HAP-1 (cell line): ENCODE data around the gene DUS2.
A peak's percentile ranks its signal among the peaks of the same experiment; 100 is the strongest.
"Not testable (repeated sequence)": the region's sequence is repeated elsewhere in the genome, so short reads cannot be mapped to it uniquely, and the experiment has no call there.

ENCODE experiments used
- DNase-seq, 2 experiments: peaks; one replicate each; pipeline ENCODE4 v3.0.0-alpha.2; 2016 to 2020; ENCODE audit warnings: low spot score in 2 of 2
- H3K27me3 ChIP-seq: fragments of 250-450 bp; sonication (Bioruptor Pico); 2 replicates; pipeline ENCODE4 v1.5.1; 2020; ENCODE audit warnings: low read depth, mild to moderate bottlenecking, moderate library complexity
- H3K36me3 ChIP-seq: fragments of 250-450 bp; sonication (Bioruptor Pico); replicated peaks from 2 replicates; pipeline ENCODE4 v1.5.1; 2020; ENCODE audit warnings: mild to moderate bottlenecking
- H3K4me1 ChIP-seq: fragments of 250-450 bp; sonication (Bioruptor Pico); 2 replicates; pipeline ENCODE4 v1.5.1; 2020; ENCODE audit warnings: mild to moderate bottlenecking
- H3K4me3 ChIP-seq: fragments of 250-450 bp; sonication (Bioruptor Pico); 2 replicates; pipeline ENCODE4 v1.5.1; 2020; ENCODE audit warnings: mild to moderate bottlenecking, moderate library complexity
- H3K9me3 ChIP-seq: fragments of 250-450 bp; sonication (Bioruptor Pico); 2 replicates; pipeline ENCODE4 v1.5.1; 2020; ENCODE audit warnings: mild to moderate bottlenecking, moderate library complexity
- in situ Hi-C: fragments of 300-500 bp; cut with MboI; formaldehyde crosslinking; loops from 3 replicates; pipeline ENCODE4 v1.14.3; 2020; ENCODE audit warnings: low sequenced_read_pairs, inconsistent platforms, mixed read lengths

DUS2 gene

GRCh38 chr16:67992661-67993206 lies 30.4 kb upstream of the DUS2 start:
- no peaks in the 10 kb centered on the region for H3K27me3 ChIP-seq
- H3K36me3 ChIP-seq = no peaks in the 10 kb centered on the region
- in situ Hi-C loops = no loop called here
- DNase-seq = no peak
- H3K4me1 ChIP-seq = peaks cover 9% of the 10 kb centered on the region
- no peaks in the 10 kb centered on the region for H3K9me3 ChIP-seq
- H3K4me3 ChIP-seq = no peak overlapping the region

DNA sequence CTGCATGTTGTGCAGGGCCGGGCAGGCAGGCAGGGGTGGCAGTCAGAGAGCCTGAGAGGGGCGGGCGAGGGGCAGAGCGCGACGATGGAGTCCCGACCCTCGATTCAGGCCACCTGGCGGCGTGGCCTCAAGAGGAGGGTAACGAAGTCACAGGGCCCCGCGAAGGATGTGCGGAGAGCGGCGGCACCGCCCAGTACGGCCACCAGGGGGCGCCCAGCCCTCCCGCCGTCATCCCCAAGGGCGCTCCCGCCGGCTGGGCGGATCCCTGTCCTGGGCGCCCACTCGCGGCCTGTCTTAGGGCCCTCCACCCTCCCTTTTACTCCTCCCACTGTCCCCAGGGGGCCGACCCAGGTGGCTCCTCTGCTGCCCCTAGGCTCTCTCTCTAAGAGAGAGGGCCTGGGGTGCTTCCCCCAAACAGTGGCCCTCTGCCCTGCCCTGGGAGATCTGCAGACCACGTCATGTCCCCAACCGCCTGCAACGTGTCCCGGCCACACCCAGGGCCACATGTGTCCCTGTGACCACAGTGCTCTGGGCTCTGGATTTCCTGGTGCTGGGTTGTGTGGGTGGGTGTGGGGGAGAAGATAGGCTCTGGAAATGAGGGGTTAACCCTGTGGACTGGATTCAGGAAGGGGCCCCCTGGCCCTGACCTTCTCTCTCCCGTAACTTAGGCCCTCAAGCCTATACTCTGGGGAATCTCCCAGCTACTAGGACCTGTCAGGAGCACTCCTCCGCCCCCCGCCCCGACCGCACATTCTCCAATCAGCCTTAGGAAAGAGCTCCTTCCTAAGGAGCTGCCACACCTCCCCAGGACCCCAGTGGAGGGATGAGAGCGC lies 29.7 kb upstream of the DUS2 start:
- peak; percentile 74 to 89 for DNase-seq
- Histone ChIP-seq H3K4me3 (no peak overlapping the region), H3K9me3 (no peaks in the 10 kb centered on the region), H3K27me3 (no peaks in the 10 kb centered on the region), H3K36me3 (no peaks in the 10 kb centered on the region), H3K4me1 (peaks cover 9% of the 10 kb centered on the region)
- in situ Hi-C loops = no loop called here

GRCh38 chr16:67994040-67994408 lies 29.1 kb upstream of the DUS2 start:
- H3K4me1 ChIP-seq, H3K27me3 ChIP-seq, H3K9me3 ChIP-seq, H3K36me3 ChIP-seq, H3K4me3 ChIP-seq, in situ Hi-C loops, DNase-seq: not testable (repeated sequence)

DNA sequence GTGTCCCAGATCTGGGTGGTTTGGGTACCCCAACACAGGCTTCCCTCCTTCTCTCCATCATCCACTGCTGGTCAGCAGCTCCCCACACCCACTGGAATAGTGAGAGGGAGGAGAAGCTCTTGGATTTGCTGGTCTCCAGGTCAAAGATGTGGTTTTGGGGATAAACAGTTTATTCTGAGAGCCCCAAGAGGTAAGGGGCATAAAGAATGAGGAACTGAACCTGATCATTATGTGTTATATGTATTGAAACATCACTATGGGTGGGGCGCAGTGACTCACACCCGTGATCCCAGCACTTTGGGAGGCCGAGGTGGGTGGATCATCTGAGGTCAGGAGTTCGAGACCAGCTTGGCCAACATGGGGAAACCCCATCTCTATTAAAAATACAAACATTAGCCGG lies 27.7 kb upstream of the DUS2 start:
- no peak for DNase-seq
- H3K36me3 ChIP-seq = no peaks in the 10 kb centered on the region
- no peaks in the 10 kb centered on the region for H3K9me3 ChIP-seq
- no peaks in the 10 kb centered on the region for H3K27me3 ChIP-seq
- H3K4me1 ChIP-seq = peaks cover 9% of the 10 kb centered on the region
- H3K4me3 ChIP-seq = no peak overlapping the region
- in situ Hi-C loops = no loop called here

DNA sequence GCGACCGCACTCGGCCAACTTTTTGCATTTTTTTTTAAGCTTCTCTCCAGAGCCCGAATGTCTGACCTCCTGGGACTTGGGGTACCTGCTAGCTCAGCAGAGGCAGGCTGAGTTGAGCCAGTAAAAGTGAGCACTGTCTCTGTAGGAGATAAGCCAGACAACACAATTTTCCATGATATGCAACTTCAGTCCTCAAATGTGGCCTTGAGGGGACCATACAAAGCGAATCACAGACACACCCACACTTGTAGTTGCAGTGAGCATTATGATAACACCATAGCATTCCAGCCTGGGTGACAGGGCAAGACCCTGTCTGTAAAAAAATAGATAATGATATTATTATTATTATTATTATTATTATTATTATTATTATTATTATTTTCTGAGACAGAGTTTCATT lies 26.4 kb upstream of the DUS2 start:
- Histone ChIP-seq H3K27me3 (no peaks in the 10 kb centered on the region), H3K36me3 (no peaks in the 10 kb centered on the region), H3K9me3 (no peaks in the 10 kb centered on the region), H3K4me1 (peaks cover 9% of the 10 kb centered on the region), H3K4me3 (no peak overlapping the region)
- in situ Hi-C loops = no loop called here
- no peak for DNase-seq

DNA sequence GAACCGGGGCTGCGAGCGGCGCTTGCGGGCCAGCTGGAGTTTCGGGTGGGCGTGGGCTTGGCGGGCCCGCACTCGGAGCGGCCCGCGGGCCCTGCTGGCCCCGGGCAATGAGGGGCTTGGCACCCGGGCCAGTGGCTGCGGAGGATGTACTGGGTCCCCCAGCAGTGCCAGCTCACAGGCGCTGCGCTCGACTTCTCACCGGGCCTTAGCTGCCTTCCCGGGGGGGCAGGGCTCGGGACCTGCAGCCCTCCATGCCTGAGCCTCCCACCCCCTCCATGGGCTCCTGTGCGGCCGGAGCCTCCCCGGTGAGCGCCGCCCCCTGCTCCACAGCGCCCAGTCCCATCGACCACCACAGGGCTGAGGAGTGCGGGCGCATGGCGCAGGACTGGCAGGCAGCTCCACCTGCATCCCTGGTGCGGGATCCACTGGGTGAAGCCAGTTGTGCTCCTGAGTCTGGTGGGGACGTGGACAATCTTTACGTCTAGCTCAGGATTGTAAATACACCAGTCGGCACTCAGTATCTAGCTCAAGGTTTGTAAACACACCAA lies 24.8 kb upstream of the DUS2 start:
- DNase-seq, H3K4me3 ChIP-seq, in situ Hi-C loops, H3K27me3 ChIP-seq, H3K4me1 ChIP-seq, H3K36me3 ChIP-seq, H3K9me3 ChIP-seq: not testable (repeated sequence)

DNA sequence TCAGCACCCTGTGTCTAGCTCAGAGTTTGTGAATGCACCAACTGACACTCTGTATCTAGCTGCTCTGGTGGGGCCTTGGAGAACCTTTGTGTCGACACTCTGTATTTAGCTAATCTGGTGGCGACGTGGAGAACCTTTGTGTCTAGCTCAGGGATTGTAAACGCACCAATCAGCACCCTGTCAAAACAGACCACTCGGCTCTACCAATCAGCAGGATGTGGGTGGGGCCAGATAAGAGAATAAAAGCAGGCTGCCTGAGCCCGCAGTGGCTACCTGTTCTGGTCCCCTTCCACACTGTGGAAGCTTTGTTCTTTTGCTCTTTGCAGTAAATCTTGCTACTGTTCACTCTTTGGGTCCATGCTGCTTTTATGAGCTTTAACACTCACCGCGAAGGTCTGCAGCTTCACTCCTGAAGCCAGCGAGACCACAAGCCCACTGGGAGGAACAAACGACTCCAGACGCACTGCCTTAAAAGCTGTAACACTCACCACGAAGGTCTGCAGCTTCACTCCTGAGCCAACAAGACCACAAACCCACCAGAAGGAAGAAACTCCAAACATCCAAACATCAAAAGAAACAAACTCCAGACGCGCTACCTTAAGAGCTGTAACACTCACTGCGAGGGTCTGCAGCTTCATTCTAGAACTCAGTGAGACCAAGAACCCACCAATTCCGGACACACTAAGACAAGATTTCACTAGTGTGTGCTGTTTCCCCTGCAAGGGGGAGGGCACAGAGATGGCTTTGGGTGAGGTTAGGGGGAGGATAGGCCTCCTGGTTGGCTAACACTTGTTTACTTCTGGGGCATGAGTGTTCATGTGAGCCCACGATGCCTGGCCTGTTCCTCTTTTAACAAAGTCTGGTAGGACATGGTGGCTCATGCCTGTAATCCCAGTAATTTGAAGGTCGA lies 24.1 kb upstream of the DUS2 start, which contains the start of gene DPEP2:
TSS of gene DPEP2 (minus strand) at position 706 of the 910 bp plus-strand sequence. CDS start 6,272 bp downstream, outside the sequence.
- H3K36me3 ChIP-seq, H3K4me1 ChIP-seq, H3K4me3 ChIP-seq, in situ Hi-C loops, DNase-seq, H3K9me3 ChIP-seq, H3K27me3 ChIP-seq: not testable (repeated sequence)

DNA sequence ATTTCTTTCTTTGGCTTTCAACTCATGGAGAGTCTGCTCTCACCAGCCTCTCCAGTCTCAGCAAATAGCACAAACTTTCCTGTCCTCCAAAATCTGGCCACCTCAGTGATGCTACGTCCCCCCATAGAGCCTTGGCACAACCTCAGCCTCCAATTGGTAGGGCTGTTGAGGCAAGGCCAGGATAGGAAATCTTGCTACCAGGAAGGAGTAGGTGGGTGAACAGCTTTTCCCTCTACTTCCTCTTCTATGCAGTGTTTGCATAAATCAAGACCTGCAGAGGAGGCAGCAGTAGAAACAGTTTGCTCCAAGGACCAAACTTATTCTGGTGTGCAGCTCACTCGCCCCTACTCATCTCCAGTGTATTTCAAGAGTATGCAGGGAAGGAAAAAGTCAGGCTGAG lies 23.1 kb upstream of the DUS2 start:
- DNase-seq = no peak
- in situ Hi-C loops = no loop called here
- H3K36me3 ChIP-seq = no peaks in the 10 kb centered on the region
- no peaks in the 10 kb centered on the region for H3K27me3 ChIP-seq
- H3K9me3 ChIP-seq = no peaks in the 10 kb centered on the region
- no peak overlapping the region for H3K4me3 ChIP-seq
- no peaks in the 10 kb centered on the region for H3K4me1 ChIP-seq

DNA sequence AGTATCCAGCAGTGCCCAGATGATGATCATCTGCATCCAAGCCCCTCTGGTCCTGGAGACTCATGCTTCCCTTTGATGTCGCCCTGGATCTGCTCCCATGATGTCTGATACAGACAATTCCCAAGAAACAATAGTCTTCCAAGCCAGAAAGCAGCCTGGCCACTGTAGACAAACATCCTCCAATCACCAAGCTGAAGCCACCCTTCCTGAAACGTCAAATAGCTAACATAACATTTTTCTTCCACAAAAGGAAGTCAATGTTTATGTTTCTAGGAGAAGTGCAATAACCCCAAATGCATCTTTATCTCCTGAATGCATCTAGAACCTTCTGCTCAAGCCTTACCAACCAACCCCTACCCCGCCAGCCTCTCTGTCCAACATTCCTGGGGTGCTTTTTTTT lies 22.6 kb upstream of the DUS2 start:
- Histone ChIP-seq H3K4me1 (no peaks in the 10 kb centered on the region), H3K36me3 (no peaks in the 10 kb centered on the region), H3K4me3 (no peak overlapping the region), H3K27me3 (no peaks in the 10 kb centered on the region), H3K9me3 (no peaks in the 10 kb centered on the region)
- in situ Hi-C loops = no loop called here
- DNase-seq = no peak

DNA sequence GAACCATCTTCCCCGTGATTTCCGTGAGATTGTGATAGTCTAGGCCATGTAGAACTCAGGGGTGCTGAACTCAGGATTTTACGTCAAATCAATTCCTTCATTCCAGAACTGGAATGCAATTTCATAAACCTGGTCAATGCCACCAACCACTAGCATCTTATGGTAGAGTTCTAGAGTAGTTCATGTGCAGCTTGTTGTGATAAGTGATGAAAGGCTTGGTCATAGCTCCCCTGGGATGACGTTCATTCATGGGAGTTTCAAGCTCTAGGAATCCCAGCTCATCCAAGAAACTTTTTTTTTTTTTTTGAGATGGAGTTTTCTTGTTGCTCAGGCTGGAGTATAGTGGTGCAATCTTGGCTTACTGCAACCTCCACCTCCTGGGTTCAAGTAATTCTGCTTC lies 20.1 kb upstream of the DUS2 start:
- H3K36me3 ChIP-seq = no peaks in the 10 kb centered on the region
- in situ Hi-C loops = no loop called here
- H3K9me3 ChIP-seq = no peaks in the 10 kb centered on the region
- no peak for DNase-seq
- no peak overlapping the region for H3K4me3 ChIP-seq
- H3K4me1 ChIP-seq = no peaks in the 10 kb centered on the region
- no peaks in the 10 kb centered on the region for H3K27me3 ChIP-seq

- Histone ChIP-seq H3K4me3 (no peak overlapping the region), H3K27me3 (no peaks in the 10 kb centered on the region), H3K36me3 (no peaks in the 10 kb centered on the region), H3K9me3 (no peaks in the 10 kb centered on the region), H3K4me1 (no peaks in the 10 kb centered on the region)
- in situ Hi-C loops = no loop called here
- DNase-seq = no peak
These were observed 17.9 kb upstream of the DUS2 start for GRCh38 chr16:68005211-68005610.

DNA sequence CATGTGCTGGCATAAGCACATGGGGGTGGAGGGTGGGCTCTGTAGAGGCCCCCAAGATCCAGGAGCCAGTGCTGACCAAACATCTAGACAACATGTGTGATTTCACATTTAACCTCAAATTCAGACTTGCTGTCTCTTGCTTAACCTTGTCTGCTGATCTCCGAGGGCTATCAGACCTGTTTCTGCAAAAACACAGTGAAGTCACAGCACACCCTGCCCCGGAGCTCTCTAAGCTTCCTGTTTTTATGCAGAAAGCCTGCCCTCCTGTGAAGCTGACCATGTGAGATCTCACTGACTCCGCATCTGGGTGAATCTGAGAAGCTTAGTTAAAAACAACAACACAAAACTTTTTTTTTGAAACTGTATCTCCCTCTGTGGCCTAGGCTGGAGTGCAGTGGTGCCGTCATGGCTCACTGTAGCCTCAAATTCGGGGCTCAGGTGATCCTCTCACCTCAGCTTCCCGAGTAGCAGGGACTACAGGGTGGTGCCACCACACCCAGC lies 17.2 kb upstream of the DUS2 start:
- in situ Hi-C loops = no loop called here
- no peaks in the 10 kb centered on the region for H3K9me3 ChIP-seq
- H3K36me3 ChIP-seq = no peaks in the 10 kb centered on the region
- H3K4me1 ChIP-seq = no peaks in the 10 kb centered on the region
- H3K4me3 ChIP-seq = no peak overlapping the region
- no peaks in the 10 kb centered on the region for H3K27me3 ChIP-seq
- no peak for DNase-seq

- Histone ChIP-seq H3K4me1 (no peaks in the 10 kb centered on the region), H3K9me3 (no peaks in the 10 kb centered on the region), H3K27me3 (no peaks in the 10 kb centered on the region), H3K36me3 (no peaks in the 10 kb centered on the region), H3K4me3 (no peak overlapping the region)
- in situ Hi-C loops = no loop called here
- DNase-seq = no peak
These were observed 13.8 kb upstream of the DUS2 start for GRCh38 chr16:68009157-68009735.
